ENCODE results near the gene ERF.

Gene ERF

DNA sequence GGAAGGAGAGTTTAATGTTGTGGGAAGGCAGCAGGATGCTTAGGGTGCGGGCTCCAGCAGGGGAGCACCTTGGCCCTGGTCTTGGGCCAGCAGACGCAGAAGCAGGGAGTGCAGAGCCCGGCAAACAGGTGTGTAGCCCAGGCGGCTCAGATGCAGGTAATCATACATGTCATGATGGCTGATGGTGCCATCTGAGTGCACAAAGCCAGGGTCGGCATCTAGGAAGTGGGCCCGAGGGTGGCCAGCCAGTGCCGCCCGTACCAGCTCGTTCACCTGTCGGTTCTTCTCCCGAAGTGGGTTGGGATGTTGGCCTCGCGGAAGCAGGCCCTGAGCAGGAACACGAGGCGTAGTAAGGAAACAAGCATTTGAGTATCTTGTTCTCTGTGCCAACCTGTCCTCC lies 42.1 kb upstream of the ERF start:
- peak overlapping the region; percentile 24 for H3K9ac ChIP-seq (ENCODE audit: low read depth, low read length, poor library complexity)
- H3K27me3 ChIP-seq (ENCODE audit: control insufficient read depth in 3 of 3, insufficient read depth in 3 of 3, low read depth in 1 of 3, low read length in 3 of 3): no peaks in the 10 kb centered on the region
- H3K27ac ChIP-seq (replicated peaks; ENCODE audit: low read length): no peak overlapping the region
- no peak overlapping the region for H2BK5ac ChIP-seq (ENCODE audit: low read length)
- H4K91ac ChIP-seq (ENCODE audit: low read depth, low read length, poor library complexity): no peak overlapping the region
- no peak overlapping the region for H3K4ac ChIP-seq (ENCODE audit: low read length)
- no peak overlapping the region for H2AK5ac ChIP-seq (ENCODE audit: low read depth, low read length)
- H2BK120ac ChIP-seq (ENCODE audit: low read depth, low read length): no peak overlapping the region
- H3K4me2 ChIP-seq (ENCODE audit: insufficient read depth, low read length, poor library complexity, severe bottlenecking): no peak overlapping the region
- H3K23ac ChIP-seq (ENCODE audit: low read depth, low read length, poor library complexity): peak overlapping the region; percentile 37
- no peak overlapping the region for H2BK15ac ChIP-seq (ENCODE audit: low read length)
- H3K79me1 ChIP-seq (ENCODE audit: low read depth, low read length): peaks cover 4% of the 10 kb centered on the region
- H3K4me1 ChIP-seq (ENCODE audit: control insufficient read depth in 2 of 2, insufficient read depth in 1 of 2, low read depth in 1 of 2, low read length in 2 of 2): peaks cover 0 to 6% of the 10 kb centered on the region in 2 donors
- no peak overlapping the region for H2AFZ ChIP-seq (ENCODE audit: low read length)
- H4K8ac ChIP-seq (ENCODE audit: low read depth, low read length): no peak overlapping the region
- no peak overlapping the region for H3K4me3 ChIP-seq (ENCODE audit: low read length in 2 of 2)
- H3K14ac ChIP-seq (ENCODE audit: low read length): no peak overlapping the region
- DNase-seq (ENCODE audit: low spot score): no peak
- H3K18ac ChIP-seq (ENCODE audit: low read length): no peak overlapping the region
- H2BK12ac ChIP-seq (ENCODE audit: low read length): no peak overlapping the region
- H3K36me3 ChIP-seq (replicated peaks in 1 of 2; ENCODE audit: control insufficient read depth in 2 of 2, insufficient read depth in 2 of 2, low read length in 2 of 2): peaks cover 46 to 82% of the 10 kb centered on the region in 2 donors
- H3K9me3 ChIP-seq (replicated peaks in 1 of 2; ENCODE audit: control insufficient read depth in 2 of 2, insufficient read depth in 1 of 2, low read depth in 1 of 2, low read length in 2 of 2): no peaks in the 10 kb centered on the region
- WGBS, 2 donors (ENCODE audit: extremely low coverage in 2 of 2, insufficient read length in 2 of 2, insufficient replicate concordance in 1 of 2): no CpG with 5 or more reads among the region's 15 CpGs

DNA sequence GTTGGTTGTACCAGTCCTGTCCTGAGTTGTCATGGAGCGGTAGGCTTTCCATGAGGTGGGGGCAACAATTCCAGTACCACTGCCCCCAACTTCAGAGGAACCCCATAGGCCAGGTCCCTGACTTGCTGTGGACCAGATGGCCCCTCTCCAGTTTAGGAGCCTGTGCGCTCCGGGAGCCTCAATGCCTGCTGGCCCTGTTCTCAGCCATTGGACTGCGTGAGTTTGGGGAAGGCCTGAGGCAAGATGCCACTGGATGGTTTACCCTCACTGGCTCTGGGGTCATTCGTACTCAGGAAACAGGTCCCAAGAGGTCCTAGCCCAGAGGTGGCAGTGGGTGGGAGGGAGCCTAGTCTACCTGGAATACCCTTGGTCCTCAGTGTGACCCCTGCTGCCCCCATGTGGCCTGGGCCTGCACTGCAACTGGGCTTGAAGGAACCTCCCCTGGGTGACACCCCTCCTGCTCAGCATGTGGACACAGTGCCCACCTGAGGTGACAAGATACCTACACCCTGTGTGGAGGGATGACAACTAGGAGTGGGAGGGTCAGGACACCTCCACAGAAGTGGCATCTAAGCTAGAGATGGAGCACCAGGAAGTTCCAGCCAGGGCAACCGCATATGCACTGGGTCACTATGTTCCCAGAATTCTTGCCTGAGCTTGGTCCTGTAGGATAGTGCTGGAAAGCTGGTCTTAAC lies 41.0 kb upstream of the ERF start:
- H2BK15ac ChIP-seq (ENCODE audit: low read length): no peak overlapping the region
- H3K27me3 ChIP-seq (ENCODE audit: control insufficient read depth in 3 of 3, insufficient read depth in 3 of 3, low read depth in 1 of 3, low read length in 3 of 3): no peaks in the 10 kb centered on the region
- no peak overlapping the region for H2AFZ ChIP-seq (ENCODE audit: low read length)
- H4K91ac ChIP-seq (ENCODE audit: low read depth, low read length, poor library complexity): no peak overlapping the region
- no peaks in the 10 kb centered on the region for H3K4me1 ChIP-seq (ENCODE audit: control insufficient read depth in 2 of 2, insufficient read depth in 1 of 2, low read depth in 1 of 2, low read length in 2 of 2)
- H3K79me1 ChIP-seq (ENCODE audit: low read depth, low read length): peaks cover 8% of the 10 kb centered on the region
- H3K4me3 ChIP-seq (ENCODE audit: low read length in 2 of 2): no peak overlapping the region
- no peak overlapping the region for H3K18ac ChIP-seq (ENCODE audit: low read length)
- DNase-seq (ENCODE audit: low spot score): peak; percentile 65
- H3K4me2 ChIP-seq (ENCODE audit: insufficient read depth, low read length, poor library complexity, severe bottlenecking): no peak overlapping the region
- no peak overlapping the region for H3K9ac ChIP-seq (ENCODE audit: low read depth, low read length, poor library complexity)
- no peak overlapping the region for H2BK5ac ChIP-seq (ENCODE audit: low read length)
- peaks cover 55 to 87% of the 10 kb centered on the region in 2 donors for H3K36me3 ChIP-seq (replicated peaks in 1 of 2; ENCODE audit: control insufficient read depth in 2 of 2, insufficient read depth in 2 of 2, low read length in 2 of 2)
- no peak overlapping the region for H2AK5ac ChIP-seq (ENCODE audit: low read depth, low read length)
- H3K9me3 ChIP-seq (replicated peaks in 1 of 2; ENCODE audit: control insufficient read depth in 2 of 2, insufficient read depth in 1 of 2, low read depth in 1 of 2, low read length in 2 of 2): no peaks in the 10 kb centered on the region
- no peak overlapping the region for H3K27ac ChIP-seq (replicated peaks; ENCODE audit: low read length)
- H2BK120ac ChIP-seq (ENCODE audit: low read depth, low read length): no peak overlapping the region
- H2BK12ac ChIP-seq (ENCODE audit: low read length): no peak overlapping the region
- no peak overlapping the region for H4K8ac ChIP-seq (ENCODE audit: low read depth, low read length)
- WGBS, 2 donors (ENCODE audit: extremely low coverage in 2 of 2, insufficient read length in 2 of 2, insufficient replicate concordance in 1 of 2): no CpG with 5 or more reads among the region's 6 CpGs
- no peak overlapping the region for H3K23ac ChIP-seq (ENCODE audit: low read depth, low read length, poor library complexity)
- H3K4ac ChIP-seq (ENCODE audit: low read length): no peak overlapping the region
- H3K14ac ChIP-seq (ENCODE audit: low read length): no peak overlapping the region

DNA sequence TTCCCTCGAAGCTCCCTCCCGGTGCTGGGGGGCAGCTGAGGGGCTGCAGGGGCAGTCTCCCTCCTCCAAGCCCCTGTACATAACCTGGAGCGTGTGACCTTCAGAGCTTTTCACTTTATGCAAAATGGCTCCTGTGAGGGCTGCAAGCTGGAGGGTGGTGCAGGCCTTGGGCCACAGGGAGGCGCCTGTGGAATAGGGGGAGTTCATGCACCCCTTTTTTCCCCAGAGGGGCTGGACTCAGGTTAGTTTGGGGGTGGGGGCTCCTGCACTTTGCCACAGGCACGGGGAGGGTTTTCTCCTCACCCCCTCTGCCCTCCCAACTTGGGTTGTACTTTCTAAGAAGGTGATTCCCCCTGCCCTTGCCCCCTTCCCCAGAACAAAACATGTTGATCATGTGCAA lies 40.4 kb upstream of the ERF start:
- Histone ChIP-seq H2BK5ac (ENCODE audit: low read length) (no peak overlapping the region), H3K79me1 (ENCODE audit: low read depth, low read length) (peaks cover 11% of the 10 kb centered on the region), H2BK15ac (ENCODE audit: low read length) (no peak overlapping the region), H3K4me3 (ENCODE audit: low read length in 2 of 2) (no peak overlapping the region), H2AK5ac (ENCODE audit: low read depth, low read length) (no peak overlapping the region), H3K27ac (replicated peaks; ENCODE audit: low read length) (no peak overlapping the region), H4K91ac (ENCODE audit: low read depth, low read length, poor library complexity) (no peak overlapping the region), H2AFZ (ENCODE audit: low read length) (no peak overlapping the region), H3K14ac (ENCODE audit: low read length) (no peak overlapping the region), H3K23ac (ENCODE audit: low read depth, low read length, poor library complexity) (no peak overlapping the region), H3K36me3 (replicated peaks in 1 of 2; ENCODE audit: control insufficient read depth in 2 of 2, insufficient read depth in 2 of 2, low read length in 2 of 2) (peaks cover 62 to 91% of the 10 kb centered on the region in 2 donors), H3K4me2 (ENCODE audit: insufficient read depth, low read length, poor library complexity, severe bottlenecking) (no peak overlapping the region), H3K4me1 (ENCODE audit: control insufficient read depth in 2 of 2, insufficient read depth in 1 of 2, low read depth in 1 of 2, low read length in 2 of 2) (no peaks in the 10 kb centered on the region), H3K18ac (ENCODE audit: low read length) (no peak overlapping the region), H3K9me3 (replicated peaks in 1 of 2; ENCODE audit: control insufficient read depth in 2 of 2, insufficient read depth in 1 of 2, low read depth in 1 of 2, low read length in 2 of 2) (no peaks in the 10 kb centered on the region), H2BK120ac (ENCODE audit: low read depth, low read length) (no peak overlapping the region), H3K27me3 (ENCODE audit: control insufficient read depth in 3 of 3, insufficient read depth in 3 of 3, low read depth in 1 of 3, low read length in 3 of 3) (no peaks in the 10 kb centered on the region), H2BK12ac (ENCODE audit: low read length) (no peak overlapping the region), H3K9ac (ENCODE audit: low read depth, low read length, poor library complexity) (no peak overlapping the region), H4K8ac (ENCODE audit: low read depth, low read length) (no peak overlapping the region), H3K4ac (ENCODE audit: low read length) (no peak overlapping the region)
- DNase-seq (ENCODE audit: low spot score): no peak
- WGBS, 2 donors (ENCODE audit: extremely low coverage in 2 of 2, insufficient read length in 2 of 2, insufficient replicate concordance in 1 of 2): no CpG with 5 or more reads among the region's 5 CpGs

DNA sequence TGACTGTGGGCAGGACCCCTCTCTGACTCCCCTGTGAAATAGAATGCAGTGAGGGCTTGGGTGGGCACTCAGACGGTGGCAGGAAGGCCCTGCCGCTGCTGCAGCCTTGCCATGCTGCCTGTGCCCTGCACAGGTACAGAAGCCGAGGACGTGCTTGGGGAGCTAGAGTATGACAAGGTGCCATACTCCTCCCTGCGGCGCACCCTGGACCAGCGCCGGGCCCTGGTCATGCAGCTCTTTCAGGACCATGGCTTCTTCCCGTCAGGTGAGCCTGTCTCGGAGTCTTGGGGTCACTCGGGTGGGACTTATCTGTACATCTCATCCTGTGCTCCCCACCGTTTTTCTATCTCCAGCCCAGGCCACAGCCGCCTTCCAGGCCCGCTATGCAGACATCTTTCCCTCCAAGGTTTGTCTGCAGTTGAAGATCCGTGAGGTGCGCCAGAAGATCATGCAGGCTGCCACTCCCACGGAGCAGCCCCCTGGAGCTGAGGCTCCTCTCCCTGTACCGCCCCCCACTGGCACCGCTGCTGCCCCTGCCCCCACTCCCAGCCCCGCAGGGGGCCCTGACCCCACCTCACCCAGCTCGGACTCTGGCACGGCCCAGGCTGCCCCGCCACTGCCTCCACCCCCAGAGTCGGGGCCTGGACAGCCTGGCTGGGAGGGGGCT lies 39.7 kb upstream of the ERF start:
- no peak overlapping the region for H2BK15ac ChIP-seq (ENCODE audit: low read length)
- peaks cover 63 to 92% of the 10 kb centered on the region in 2 donors for H3K36me3 ChIP-seq (replicated peaks in 1 of 2; ENCODE audit: control insufficient read depth in 2 of 2, insufficient read depth in 2 of 2, low read length in 2 of 2)
- no peak overlapping the region for H3K4ac ChIP-seq (ENCODE audit: low read length)
- no peak for DNase-seq (ENCODE audit: low spot score)
- H2BK5ac ChIP-seq (ENCODE audit: low read length): peak overlapping the region; percentile 39
- no peak overlapping the region for H2BK12ac ChIP-seq (ENCODE audit: low read length)
- H3K4me1 ChIP-seq (ENCODE audit: control insufficient read depth in 2 of 2, insufficient read depth in 1 of 2, low read depth in 1 of 2, low read length in 2 of 2): no peaks in the 10 kb centered on the region
- peak overlapping the region in 1 of 2 donors; percentile 18 for H3K4me3 ChIP-seq (ENCODE audit: low read length in 2 of 2)
- no peak overlapping the region for H3K9ac ChIP-seq (ENCODE audit: low read depth, low read length, poor library complexity)
- H4K8ac ChIP-seq (ENCODE audit: low read depth, low read length): no peak overlapping the region
- H3K27ac ChIP-seq (replicated peaks; ENCODE audit: low read length): no peak overlapping the region
- no peak overlapping the region for H3K18ac ChIP-seq (ENCODE audit: low read length)
- no peak overlapping the region for H3K23ac ChIP-seq (ENCODE audit: low read depth, low read length, poor library complexity)
- no peak overlapping the region for H2AK5ac ChIP-seq (ENCODE audit: low read depth, low read length)
- no peak overlapping the region for H4K91ac ChIP-seq (ENCODE audit: low read depth, low read length, poor library complexity)
- WGBS, 2 donors (ENCODE audit: extremely low coverage in 2 of 2, insufficient read length in 2 of 2, insufficient replicate concordance in 1 of 2): no CpG with 5 or more reads among the region's 24 CpGs
- H3K4me2 ChIP-seq (ENCODE audit: insufficient read depth, low read length, poor library complexity, severe bottlenecking): no peak overlapping the region
- H3K27me3 ChIP-seq (ENCODE audit: control insufficient read depth in 3 of 3, insufficient read depth in 3 of 3, low read depth in 1 of 3, low read length in 3 of 3): no peaks in the 10 kb centered on the region
- no peak overlapping the region for H3K14ac ChIP-seq (ENCODE audit: low read length)
- no peaks in the 10 kb centered on the region for H3K9me3 ChIP-seq (replicated peaks in 1 of 2; ENCODE audit: control insufficient read depth in 2 of 2, insufficient read depth in 1 of 2, low read depth in 1 of 2, low read length in 2 of 2)
- no peak overlapping the region for H2AFZ ChIP-seq (ENCODE audit: low read length)
- H3K79me1 ChIP-seq (ENCODE audit: low read depth, low read length): peaks cover 11% of the 10 kb centered on the region
- H2BK120ac ChIP-seq (ENCODE audit: low read depth, low read length): no peak overlapping the region

All from neuronal stem cell (in vitro differentiated cells).